Prostate gland (tissue), 2 donors: ENCODE data around the gene ORAI1. TPM values are rescaled to one million over a fixed set of nuclear protein-coding genes. Genes with fewer than 3 reads are reported as not detected.

Source experiments
- DNase-seq: peaks from one replicate; pipeline ENCODE4 v3.0.0-alpha.2; 2019; ENCODE audit warnings: low spot score
- H3K27ac ChIP-seq, 2 donors: fragments of 200-600 bp; sonication (generic); 2 replicates each; pipeline ENCODE4 v1.5.1; 2017 to 2019
- H3K27me3 ChIP-seq: fragments of 200-600 bp; sonication (generic); replicated peaks from 2 replicates; pipeline ENCODE4 v1.5.1; 2019; ENCODE audit not compliant: insufficient read depth
- H3K36me3 ChIP-seq, 2 donors: fragments of 200-600 bp; sonication (generic); 1 replicate in 1 of 2; 2 replicates in 1 of 2; pipeline versions ENCODE4 v1.5.1 to v1.8.1; 2017 to 2019
- H3K4me1 ChIP-seq: fragments of 200-600 bp; sonication (generic); replicated peaks from 2 replicates; pipeline ENCODE4 v1.5.1; 2019
- H3K4me3 ChIP-seq, 2 donors: fragments of 200-600 bp; sonication (generic); 2 replicates each; pipeline ENCODE4 v1.5.1; 2017 to 2019
- H3K9me3 ChIP-seq: fragments of 200-600 bp; sonication (generic); 2 replicates; pipeline ENCODE4 v1.5.1; 2017
- POLR2A ChIP-seq: fragments of 450-650 bp; IDR thresholded peaks from one replicate; pipeline ENCODE4 v1.6.1; 2016; ENCODE audit warnings: antibody characterized with exemption, mild to moderate bottlenecking
- POLR2AphosphoS5 ChIP-seq: sonication (generic); formaldehyde crosslinking; IDR thresholded peaks from one replicate; pipeline ENCODE4 v1.6.1; 2017; ENCODE audit warnings: antibody characterized with exemption
- WGBS: methylation state at CpG from one replicate; pipeline ENCODE4 v1.1.5; 2018; 5-methylcytosine and 5-hydroxymethylcytosine counted together
- intact Hi-C: fragments of 100-400 bp; cut with DNase I; formaldehyde crosslinking; loops from one replicate; pipeline ENCODE4 v1.14.2; 2022
- total RNA-seq, 2 donors: library from RNA; depleted of rRNA; stranded (reverse); fragments of >200 nt; gene quantifications; one replicate each; pipeline ENCODE4 v1.1.0, GENCODE V29; 2016
- TF ChIP-seq, protein P1 (sequence below), 4 experiments: fragments of 200-600 bp in 2 of 4; fragments of 450-650 bp in 2 of 4; sonication (generic) in 2 of 4; IDR thresholded peaks; 1 replicate in 3 of 4; 2 replicates in 1 of 4; pipeline ENCODE4 v1.5.1; 2016 to 2019; ENCODE audit warnings: antibody characterized with exemption in 4 of 4, mild to moderate bottlenecking in 2 of 4, moderate library complexity in 2 of 4

The ORAI1 gene
- total RNA-seq, 2 donors from 2014 or later: 5.5 to 71.1 TPM

DNA sequence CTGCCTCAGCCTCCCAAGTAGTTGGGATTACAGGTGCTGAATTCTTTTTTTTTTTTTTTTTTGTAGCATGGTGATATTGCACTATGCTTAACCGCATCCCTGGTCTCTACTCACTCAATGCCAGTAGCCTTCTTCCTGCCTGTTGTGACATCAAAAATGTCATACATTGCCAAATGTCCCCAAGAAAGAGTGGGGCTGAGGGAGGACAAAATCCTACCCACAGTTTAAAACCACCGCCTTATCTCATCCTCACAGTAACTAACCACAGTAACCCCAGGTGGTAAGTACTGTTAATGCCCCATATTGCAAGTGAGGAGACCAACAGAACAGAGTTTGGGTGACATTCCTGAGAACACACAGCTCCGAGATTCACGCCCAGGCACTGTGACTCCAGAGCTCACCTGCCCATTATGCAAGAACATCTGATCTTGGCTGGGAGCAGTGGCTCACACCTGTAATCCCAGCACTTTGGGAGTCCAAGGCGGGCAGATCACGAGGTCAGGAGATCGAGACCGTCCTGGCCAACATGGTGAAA, 23.6 kb downstream of the ORAI1 start:
- no peaks in the 10 kb centered on the region for H3K9me3 ChIP-seq
- H3K27me3 ChIP-seq: no peaks in the 10 kb centered on the region
- H3K4me1 ChIP-seq: no peaks in the 10 kb centered on the region
- intact Hi-C loops: no loop called here
- TF ChIP-seq, protein P1, sequence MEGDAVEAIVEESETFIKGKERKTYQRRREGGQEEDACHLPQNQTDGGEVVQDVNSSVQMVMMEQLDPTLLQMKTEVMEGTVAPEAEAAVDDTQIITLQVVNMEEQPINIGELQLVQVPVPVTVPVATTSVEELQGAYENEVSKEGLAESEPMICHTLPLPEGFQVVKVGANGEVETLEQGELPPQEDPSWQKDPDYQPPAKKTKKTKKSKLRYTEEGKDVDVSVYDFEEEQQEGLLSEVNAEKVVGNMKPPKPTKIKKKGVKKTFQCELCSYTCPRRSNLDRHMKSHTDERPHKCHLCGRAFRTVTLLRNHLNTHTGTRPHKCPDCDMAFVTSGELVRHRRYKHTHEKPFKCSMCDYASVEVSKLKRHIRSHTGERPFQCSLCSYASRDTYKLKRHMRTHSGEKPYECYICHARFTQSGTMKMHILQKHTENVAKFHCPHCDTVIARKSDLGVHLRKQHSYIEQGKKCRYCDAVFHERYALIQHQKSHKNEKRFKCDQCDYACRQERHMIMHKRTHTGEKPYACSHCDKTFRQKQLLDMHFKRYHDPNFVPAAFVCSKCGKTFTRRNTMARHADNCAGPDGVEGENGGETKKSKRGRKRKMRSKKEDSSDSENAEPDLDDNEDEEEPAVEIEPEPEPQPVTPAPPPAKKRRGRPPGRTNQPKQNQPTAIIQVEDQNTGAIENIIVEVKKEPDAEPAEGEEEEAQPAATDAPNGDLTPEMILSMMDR (IDR thresholded peaks at IDR 0.05): no peak
- TF ChIP-seq POLR2AphosphoS5: no peak
- TF ChIP-seq POLR2A: no peak
- no peak overlapping the region for H3K27ac ChIP-seq
- no peak for DNase-seq
- no peak overlapping the region for H3K4me3 ChIP-seq
- H3K36me3 ChIP-seq: no peaks in the 10 kb centered on the region
- 93% methylated on average over 8 of the region's 8 CpGs for WGBS

DNA sequence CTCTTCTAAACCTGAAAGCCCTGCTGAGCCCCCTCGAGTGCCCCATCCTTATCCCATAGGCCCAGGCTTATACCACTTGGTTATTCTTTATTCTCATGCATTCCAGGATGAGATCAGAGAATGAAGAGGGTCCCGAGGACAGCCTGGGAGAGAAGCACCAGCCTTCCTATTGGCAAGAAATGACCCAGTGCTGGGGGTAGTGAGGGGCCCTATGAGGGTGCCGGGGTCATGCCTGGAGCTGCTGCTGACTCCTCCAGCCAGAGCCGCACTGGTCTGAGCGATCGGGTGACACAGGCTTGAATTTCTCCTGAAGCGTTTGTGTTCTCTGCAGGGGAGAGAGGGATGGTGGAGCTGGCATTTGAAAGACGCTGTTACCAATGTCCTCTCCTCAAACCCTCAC, 25.0 kb downstream of the ORAI1 start:
- TF ChIP-seq, protein P1 (IDR thresholded peaks at IDR 0.05): no peak
- no peak overlapping the region for H3K27ac ChIP-seq
- no peaks in the 10 kb centered on the region for H3K27me3 ChIP-seq
- intact Hi-C loops: no loop called here
- H3K36me3 ChIP-seq: no peaks in the 10 kb centered on the region
- no peak overlapping the region for H3K4me3 ChIP-seq
- H3K4me1 ChIP-seq: no peaks in the 10 kb centered on the region
- H3K9me3 ChIP-seq: no peaks in the 10 kb centered on the region
- WGBS: 87% methylated on average over 8 of the region's 8 CpGs
- no peak for DNase-seq

DNA sequence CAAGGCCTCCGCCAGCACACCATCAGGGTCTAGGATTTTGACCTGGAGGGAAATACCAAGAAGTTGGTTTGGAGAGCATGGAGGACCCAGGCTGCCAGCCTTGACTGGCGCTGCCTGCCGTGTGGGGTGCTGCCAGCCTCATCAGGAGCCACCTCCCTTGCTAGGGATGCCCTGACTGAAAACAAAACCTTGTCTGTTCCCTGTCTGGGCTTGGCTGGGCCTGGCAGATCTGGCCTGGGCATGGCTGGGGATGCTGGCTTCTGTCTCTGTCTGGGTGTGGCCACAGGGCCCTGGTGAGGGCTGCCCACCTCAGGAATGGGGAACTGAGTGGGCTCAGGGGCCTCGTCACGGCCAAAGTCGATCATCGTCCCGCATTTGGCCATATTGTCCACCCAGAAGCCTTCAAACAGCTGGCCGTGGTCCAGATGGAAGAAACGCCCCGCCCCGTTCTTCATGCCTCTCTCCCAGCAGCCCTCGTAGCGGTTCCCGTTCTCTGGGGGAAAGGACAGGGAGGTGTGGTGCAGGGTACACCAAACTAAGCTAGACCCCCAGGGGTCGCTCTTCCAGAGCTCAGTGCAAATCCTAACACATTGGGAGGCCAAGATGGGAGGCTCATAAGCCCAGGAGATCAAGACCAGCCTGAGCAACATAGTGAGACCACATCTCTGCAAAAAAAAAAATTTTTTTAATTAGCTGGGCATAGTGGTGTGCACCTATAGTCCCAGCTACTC, 26.6 kb downstream of the ORAI1 start:
- intact Hi-C loops: no loop called here
- no peaks in the 10 kb centered on the region for H3K4me1 ChIP-seq
- H3K27ac ChIP-seq: no peak overlapping the region
- H3K36me3 ChIP-seq: no peaks in the 10 kb centered on the region
- no peak for DNase-seq
- WGBS: 75% methylated on average over 16 of the region's 16 CpGs
- H3K4me3 ChIP-seq: no peak overlapping the region
- H3K9me3 ChIP-seq: no peaks in the 10 kb centered on the region
- no peak for TF ChIP-seq POLR2AphosphoS5
- no peaks in the 10 kb centered on the region for H3K27me3 ChIP-seq

DNA sequence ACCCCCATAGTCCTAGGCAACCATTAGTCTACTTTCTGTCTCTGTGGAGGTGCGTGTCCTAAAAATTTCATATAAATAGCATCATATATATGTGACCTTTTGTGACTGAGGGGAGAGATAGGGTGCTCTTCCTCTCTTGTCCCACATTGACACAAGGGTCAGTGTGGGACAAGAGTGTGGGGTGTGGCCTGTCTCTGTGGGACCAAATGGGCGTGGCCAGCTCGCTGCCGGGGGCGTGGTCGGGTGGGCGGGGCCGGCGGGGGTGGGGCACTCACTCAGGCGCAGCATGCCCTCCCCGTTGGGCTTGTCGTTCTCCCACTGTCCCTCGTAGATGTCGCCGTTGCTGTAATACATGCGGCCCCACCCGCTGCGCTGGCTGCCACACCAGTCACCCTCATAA, 27.7 kb downstream of the ORAI1 start:
- no peaks in the 10 kb centered on the region for H3K9me3 ChIP-seq
- no peaks in the 10 kb centered on the region for H3K27me3 ChIP-seq
- intact Hi-C loops: no loop called here
- H3K4me1 ChIP-seq: no peaks in the 10 kb centered on the region
- TF ChIP-seq, protein P1 (IDR thresholded peaks at IDR 0.05): no peak
- no peak for TF ChIP-seq POLR2AphosphoS5
- no peak for TF ChIP-seq POLR2A
- no peak overlapping the region for H3K27ac ChIP-seq
- H3K4me3 ChIP-seq: no peak overlapping the region
- H3K36me3 ChIP-seq: no peaks in the 10 kb centered on the region
- 56% methylated on average over 18 of the region's 18 CpGs for WGBS
- DNase-seq: no peak

DNA sequence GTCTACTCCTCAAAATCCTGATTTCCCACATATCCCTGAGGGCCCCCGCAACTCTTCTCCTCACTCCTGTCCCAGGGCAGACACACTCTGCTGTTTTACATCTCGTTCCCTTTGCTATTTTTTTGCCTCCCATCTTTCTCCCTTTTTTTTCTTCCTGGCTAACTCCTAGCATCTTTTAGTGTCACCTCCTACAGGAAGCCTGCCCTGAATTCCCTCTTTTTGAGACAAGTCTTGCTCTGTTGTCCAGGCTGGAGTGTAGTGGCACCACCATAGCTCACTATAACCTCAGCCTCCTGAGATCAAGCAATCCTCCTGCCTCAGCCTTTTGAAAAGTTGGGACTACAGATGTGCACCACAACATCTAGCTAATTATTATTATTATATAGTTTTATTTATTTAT, 29.8 kb downstream of the ORAI1 start:
- no peak overlapping the region for H3K4me3 ChIP-seq
- no peaks in the 10 kb centered on the region for H3K4me1 ChIP-seq
- no peaks in the 10 kb centered on the region for H3K9me3 ChIP-seq
- no peaks in the 10 kb centered on the region for H3K27me3 ChIP-seq
- DNase-seq: no peak
- H3K27ac ChIP-seq: no peak overlapping the region
- intact Hi-C loops: no loop called here
- 100% methylated on average over 2 of the region's 2 CpGs for WGBS
- no peaks in the 10 kb centered on the region for H3K36me3 ChIP-seq
- TF ChIP-seq POLR2AphosphoS5 (no peak), POLR2A (no peak)
- TF ChIP-seq, protein P1 (IDR thresholded peaks at IDR 0.05): no peak
